GM23338 (cell line): Measurements from ENCODE around the gene SIK2.

Experiments
- CREB1 ChIP-seq: fragments of 250-450 bp; sonication (Bioruptor Pico); IDR thresholded peaks from 2 replicates; pipeline ENCODE4 v1.5.0; 2020; ENCODE audit warnings: low read depth, mild to moderate bottlenecking, moderate library complexity
- EZH2 ChIP-seq: fragments of 200-600 bp; sonication (generic); IDR thresholded peaks from one replicate; pipeline ENCODE4 v1.8.0; 2017; ENCODE audit warnings: antibody characterized with exemption, mild to moderate bottlenecking, low read depth; ENCODE audit not compliant: unreplicated experiment
- EZH2phosphoT487 ChIP-seq: fragments of 200-600 bp; sonication (generic); IDR thresholded peaks from one replicate; pipeline ENCODE4 v1.8.1; 2018; ENCODE audit warnings: antibody characterized with exemption; ENCODE audit not compliant: unreplicated experiment
- JUNB ChIP-seq: IDR thresholded peaks from one replicate; pipeline ENCODE4 v1.6.1; 2016; ENCODE audit warnings: antibody characterized with exemption; ENCODE audit not compliant: unreplicated experiment
- NANOG ChIP-seq: IDR thresholded peaks from 2 replicates; pipeline ENCODE4 v1.6.1; 2016; ENCODE audit warnings: antibody characterized with exemption, borderline replicate concordance
- POLR2AphosphoS5 ChIP-seq: IDR thresholded peaks from 2 replicates; pipeline ENCODE4 v1.6.1; 2016; ENCODE audit warnings: antibody characterized with exemption, low read depth
- REST ChIP-seq: IDR thresholded peaks from one replicate; pipeline ENCODE4 v1.6.1; 2018; ENCODE audit warnings: antibody characterized with exemption; ENCODE audit not compliant: unreplicated experiment
- ZNF114 ChIP-seq: fragments of 250-450 bp; sonication (Bioruptor Pico); IDR thresholded peaks from 2 replicates; pipeline ENCODE4 v1.5.0; 2020; ENCODE audit warnings: mild to moderate bottlenecking, moderate library complexity
- ZNF331 ChIP-seq: fragments of 250-450 bp; sonication (Bioruptor Pico); IDR thresholded peaks from 2 replicates; pipeline ENCODE4 v1.5.0; 2020; ENCODE audit warnings: low read depth, mild to moderate bottlenecking, moderate library complexity
- TF ChIP-seq, protein P1 (sequence below), 2 experiments: fragments of 200-600 bp in 1 of 2; sonication (generic) in 1 of 2; conservative IDR thresholded peaks; 2 replicates each; pipeline versions ENCODE4 v1.5.1 to v1.6.1; 2016 to 2017; ENCODE audit warnings: antibody characterized with exemption in 2 of 2, low read depth in 2 of 2, mild to moderate bottlenecking in 2 of 2, moderate library complexity in 1 of 2
- TF ChIP-seq, protein P2 (sequence below): IDR thresholded peaks from 2 replicates; pipeline ENCODE4 v1.6.1; 2016; ENCODE audit warnings: antibody characterized with exemption

GRCh38 chr11:111561306-111561705 is 40.9 kb upstream of the SIK2 start:
- TF ChIP-seq POLR2AphosphoS5 = no peak
- TF ChIP-seq EZH2 = no peak
- TF ChIP-seq, protein P1, sequence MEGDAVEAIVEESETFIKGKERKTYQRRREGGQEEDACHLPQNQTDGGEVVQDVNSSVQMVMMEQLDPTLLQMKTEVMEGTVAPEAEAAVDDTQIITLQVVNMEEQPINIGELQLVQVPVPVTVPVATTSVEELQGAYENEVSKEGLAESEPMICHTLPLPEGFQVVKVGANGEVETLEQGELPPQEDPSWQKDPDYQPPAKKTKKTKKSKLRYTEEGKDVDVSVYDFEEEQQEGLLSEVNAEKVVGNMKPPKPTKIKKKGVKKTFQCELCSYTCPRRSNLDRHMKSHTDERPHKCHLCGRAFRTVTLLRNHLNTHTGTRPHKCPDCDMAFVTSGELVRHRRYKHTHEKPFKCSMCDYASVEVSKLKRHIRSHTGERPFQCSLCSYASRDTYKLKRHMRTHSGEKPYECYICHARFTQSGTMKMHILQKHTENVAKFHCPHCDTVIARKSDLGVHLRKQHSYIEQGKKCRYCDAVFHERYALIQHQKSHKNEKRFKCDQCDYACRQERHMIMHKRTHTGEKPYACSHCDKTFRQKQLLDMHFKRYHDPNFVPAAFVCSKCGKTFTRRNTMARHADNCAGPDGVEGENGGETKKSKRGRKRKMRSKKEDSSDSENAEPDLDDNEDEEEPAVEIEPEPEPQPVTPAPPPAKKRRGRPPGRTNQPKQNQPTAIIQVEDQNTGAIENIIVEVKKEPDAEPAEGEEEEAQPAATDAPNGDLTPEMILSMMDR (conservative IDR thresholded peaks at IDR 0.05; ENCODE audit: low read depth in 2 of 2) = no peak
- TF ChIP-seq ZNF114 (CRISPR knock-in tag) = no peak
- no peak for TF ChIP-seq CREB1
- TF ChIP-seq REST = no peak
- no peak for TF ChIP-seq EZH2phosphoT487
- no peak for TF ChIP-seq ZNF331 (CRISPR knock-in tag)
- TF ChIP-seq, protein P2, sequence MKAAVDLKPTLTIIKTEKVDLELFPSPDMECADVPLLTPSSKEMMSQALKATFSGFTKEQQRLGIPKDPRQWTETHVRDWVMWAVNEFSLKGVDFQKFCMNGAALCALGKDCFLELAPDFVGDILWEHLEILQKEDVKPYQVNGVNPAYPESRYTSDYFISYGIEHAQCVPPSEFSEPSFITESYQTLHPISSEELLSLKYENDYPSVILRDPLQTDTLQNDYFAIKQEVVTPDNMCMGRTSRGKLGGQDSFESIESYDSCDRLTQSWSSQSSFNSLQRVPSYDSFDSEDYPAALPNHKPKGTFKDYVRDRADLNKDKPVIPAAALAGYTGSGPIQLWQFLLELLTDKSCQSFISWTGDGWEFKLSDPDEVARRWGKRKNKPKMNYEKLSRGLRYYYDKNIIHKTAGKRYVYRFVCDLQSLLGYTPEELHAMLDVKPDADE = no peak
- TF ChIP-seq JUNB = no peak
- TF ChIP-seq NANOG = no peak
